Neural progenitor cell (in vitro differentiated cells): ENCODE measurements around the gene PGLYRP4.

ENCODE experiments used
- CTCF ChIP-seq: fragments of 200-600 bp; sonication (generic); IDR thresholded peaks from 2 replicates; pipeline ENCODE4 v1.5.1; 2017; ENCODE audit warnings: antibody characterized with exemption, mild to moderate bottlenecking
- EZH2 ChIP-seq: fragments of 200-600 bp; sonication (generic); IDR thresholded peaks from 2 replicates; pipeline ENCODE4 v1.6.1; 2017; ENCODE audit warnings: antibody characterized with exemption, mild to moderate bottlenecking, moderate library complexity

DNA sequence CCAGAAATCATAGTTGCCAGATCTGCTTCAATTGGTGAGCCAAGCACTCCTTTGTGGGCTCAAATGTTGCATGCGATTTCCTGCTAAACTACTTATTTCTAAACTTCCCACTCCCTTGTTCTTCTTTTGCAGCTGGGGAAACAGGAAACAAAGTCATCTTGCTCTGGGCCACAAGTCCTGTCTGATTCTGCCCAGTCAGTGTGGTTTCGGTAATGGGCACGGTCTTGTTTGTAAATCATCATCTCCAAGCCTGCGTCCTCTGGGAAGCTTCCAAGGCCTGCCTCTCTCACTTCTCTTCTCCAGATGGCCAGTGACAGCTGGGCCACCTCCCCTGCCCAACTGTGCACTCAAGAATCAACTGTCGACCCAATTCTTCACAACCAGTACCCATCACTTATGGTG is 37.9 kb upstream of the PGLYRP4 start:
- TF ChIP-seq EZH2 (no peak), CTCF (no peak)
